HG03558 (cell line): Measurements from ENCODE around the gene SYT3.
"Not testable (repeated sequence)": the region's sequence is repeated elsewhere in the genome, so short reads cannot be mapped to it uniquely, and the experiment has no call there.

ENCODE experiments used
- ATAC-seq: cut with Tn5 transposase; IDR thresholded peaks from one replicate; pipeline ENCODE4 v1.9.1; 2021; ENCODE audit warnings: moderate number of reproducible peaks; ENCODE audit not compliant: unreplicated experiment; ENCODE audit errors: extremely low read depth

The SYT3 gene

DNA sequence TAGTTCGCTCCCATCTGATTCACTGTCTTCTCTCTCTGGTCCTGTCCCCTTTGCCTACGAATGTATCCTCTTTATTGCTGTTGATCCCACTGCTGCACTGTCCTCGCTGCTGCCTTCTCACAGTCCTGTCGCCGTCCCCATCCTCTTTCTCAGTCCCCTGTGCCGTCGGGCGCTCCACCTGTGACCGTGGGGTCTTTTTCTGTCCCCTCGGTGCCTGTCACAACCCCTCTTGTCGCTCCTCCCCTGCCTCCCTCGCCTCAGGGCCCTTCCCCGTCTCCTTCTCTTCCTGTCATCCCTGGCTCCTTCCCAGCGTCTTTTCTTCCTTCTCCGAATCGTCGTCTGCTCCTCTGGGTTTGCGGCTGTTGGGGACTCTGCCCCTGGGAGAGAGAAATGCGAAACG, 32.3 kb downstream of the SYT3 start:
- ATAC-seq, result no peak

DNA sequence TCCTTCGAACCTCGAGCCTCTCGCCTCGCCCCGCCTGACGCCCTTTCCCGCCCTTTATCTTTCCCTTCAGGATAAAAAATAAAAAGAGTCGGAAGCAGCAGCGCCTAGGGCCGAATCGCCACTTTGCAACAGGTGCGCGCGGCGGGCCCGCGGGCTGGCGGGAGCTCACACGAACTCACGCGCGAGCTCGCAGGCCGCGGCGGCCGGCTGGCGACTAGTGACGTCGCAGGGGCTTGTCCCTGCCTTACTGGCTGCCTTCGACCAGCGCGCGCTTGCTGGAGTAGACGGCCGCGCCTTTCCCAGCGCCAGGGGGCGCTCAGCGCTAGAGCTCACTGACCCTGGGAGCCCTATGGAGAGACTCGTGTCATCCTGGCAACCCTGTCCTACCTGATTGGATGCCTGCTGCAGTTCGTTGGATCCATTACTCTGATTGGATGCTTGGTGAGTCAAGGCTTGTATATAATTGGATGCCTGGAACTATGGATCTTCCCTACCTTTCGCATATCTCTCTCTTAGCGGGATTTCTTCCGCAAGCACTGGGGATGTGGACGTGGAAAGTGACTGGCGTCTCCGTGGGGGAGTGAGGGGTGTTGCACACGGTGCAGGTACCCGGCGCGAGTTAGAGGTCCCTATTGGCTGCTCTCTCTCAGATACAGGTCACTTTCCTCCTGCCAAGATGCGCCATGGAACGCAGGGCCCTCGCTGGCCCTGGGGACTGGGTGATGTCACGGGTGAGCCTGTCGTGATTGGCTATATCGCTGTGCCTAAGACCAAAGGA, 33.4 kb downstream of the SYT3 start:
- ATAC-seq, result not testable (repeated sequence)

DNA sequence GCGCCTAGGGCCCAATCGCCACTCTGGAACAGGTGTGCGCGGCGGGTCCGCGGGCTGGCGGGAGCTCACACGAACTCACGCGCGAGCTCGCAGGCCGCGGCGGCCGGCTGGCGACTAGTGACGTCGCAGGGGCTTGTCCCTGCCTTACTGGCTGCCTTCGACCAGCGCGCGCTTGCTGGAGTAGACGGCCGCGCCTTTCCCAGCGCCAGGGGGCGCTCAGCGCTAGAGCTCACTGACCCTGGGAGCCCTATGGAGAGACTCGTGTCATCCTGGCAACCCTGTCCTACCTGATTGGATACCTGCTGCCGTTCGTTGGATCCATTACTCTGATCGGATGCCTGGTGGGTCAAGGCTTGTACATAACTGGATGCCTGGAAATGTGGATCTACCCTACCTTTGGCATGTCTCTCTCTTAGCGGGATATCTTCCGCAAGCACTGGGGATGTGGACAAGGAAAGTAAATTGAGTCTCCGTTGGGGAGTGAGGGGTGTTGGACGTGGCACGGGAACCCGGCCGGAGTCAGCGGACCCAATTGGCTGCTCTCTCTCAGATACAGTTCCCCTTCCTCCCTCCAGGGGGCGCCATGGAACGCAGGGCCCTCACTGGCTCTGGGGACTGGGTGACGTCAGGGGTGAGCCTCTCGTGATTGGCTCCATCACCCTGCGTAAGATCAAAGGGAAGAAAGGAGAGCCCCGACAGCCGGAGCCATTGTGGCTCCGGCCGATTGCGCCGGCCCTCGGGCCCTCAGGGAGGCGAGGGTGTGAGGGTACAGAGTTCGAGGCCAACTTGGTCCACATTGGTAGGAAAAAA, 35.2 kb downstream of the SYT3 start:
- ATAC-seq, result not testable (repeated sequence)

DNA sequence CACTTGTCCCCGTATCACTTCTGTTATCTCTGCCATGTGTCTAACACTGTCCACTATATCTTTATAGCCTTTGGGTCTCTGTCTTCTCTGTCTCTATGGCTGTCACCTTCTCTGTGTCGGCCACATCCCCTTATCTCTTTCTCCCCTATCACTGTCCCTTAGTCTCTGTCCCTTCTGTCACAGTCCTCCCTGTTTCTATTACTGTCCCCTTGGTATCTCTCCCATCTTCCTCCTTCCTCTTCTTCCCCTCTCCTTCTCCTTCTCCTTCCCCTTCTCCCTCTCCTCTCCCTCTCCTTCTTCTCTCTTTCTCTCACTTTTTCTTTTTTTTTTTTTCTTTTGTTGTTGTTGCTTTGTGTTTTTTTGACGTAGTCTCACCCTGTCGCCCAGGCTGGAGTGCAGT, 36.7 kb downstream of the SYT3 start:
- ATAC-seq, result no peak

DNA sequence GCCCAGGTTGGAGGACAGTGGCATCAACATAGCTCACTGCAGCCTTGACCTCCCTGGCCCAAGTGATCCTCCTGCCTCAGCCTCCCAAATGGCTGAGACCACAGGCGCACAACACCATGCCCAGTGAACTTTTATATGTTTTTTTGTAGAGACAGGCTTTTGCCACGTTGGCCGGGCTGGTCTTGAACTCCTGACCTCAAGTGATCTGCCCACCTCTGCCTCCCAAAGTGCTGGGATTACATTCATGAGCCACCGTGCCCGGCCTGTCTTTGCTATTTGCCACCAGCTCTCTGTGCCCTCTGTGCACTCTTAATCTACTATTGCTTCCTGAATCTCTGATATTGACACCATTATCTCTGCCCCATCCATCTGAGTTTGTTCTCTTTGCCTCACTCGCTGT, 37.2 kb downstream of the SYT3 start:
- no peak for ATAC-seq

DNA sequence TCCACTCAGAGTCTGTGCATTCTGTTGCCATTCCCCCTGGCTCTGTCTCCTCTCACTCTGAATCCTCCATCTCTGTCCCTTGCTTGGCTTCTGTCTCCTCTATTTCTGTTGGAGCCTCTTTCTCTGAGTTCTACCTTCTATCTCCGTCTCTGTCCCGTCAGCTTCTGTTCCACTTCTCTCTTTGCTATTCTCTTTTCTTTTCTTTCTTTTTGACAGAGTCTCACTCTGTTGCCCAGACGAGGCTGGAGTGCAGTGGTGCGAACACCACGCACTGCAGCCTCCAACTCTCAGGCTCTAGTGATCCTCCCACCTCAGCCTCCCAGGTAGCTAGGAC, 37.6 kb downstream of the SYT3 start:
- no peak for ATAC-seq

DNA sequence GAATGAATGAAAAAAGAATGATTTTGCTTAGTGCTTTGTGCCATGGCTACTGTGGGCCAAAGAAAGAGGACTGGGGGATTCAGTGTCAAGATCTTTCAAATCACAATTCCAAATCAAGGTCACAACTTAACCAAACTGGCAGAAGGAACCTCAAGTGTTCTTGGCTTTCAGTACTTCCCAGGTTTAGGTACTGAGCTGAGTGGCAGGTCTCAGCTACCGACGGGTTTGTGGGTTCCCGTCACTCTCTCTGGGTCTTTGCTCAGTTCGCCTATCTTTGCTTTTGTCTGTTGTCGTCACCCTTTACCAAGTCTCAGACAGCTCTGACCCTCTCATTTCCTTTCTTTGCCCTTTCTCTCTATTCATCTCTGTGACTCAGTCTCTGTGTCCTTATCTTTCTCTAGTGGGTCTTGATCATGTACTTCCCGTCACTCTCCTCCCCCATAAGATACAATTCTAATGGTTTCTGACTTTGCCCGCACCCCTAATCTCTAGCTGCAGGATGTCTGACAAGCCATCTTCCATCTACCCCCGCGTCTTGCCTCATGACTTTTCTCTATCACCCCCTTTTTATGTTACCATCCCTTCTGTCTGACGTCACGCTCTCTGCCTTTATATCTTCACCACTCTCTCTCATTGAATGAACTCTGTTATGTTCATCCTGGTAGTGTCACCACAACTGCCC, 38.1 kb downstream of the SYT3 start:
- ATAC-seq, result no peak

DNA sequence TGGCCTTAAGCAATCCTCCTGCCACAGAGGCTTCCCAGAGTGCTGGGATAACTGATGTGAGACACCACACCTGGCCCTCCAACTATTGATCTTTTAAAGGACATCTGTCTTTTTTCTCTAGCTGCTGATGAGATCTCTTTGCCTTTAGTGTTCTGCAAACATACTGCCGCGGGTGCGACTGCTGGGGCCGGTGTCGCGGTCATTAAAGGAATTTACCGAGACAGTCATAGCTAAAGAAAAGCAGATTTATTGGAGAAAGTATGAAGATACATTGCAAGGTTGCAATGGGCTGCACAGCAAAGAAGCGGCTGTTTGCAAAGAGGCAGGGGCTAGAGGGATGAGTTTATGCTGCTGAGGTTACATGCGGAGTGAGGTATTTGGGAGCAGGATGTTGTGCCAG, 40.3 kb downstream of the SYT3 start:
- ATAC-seq, result no peak

DNA sequence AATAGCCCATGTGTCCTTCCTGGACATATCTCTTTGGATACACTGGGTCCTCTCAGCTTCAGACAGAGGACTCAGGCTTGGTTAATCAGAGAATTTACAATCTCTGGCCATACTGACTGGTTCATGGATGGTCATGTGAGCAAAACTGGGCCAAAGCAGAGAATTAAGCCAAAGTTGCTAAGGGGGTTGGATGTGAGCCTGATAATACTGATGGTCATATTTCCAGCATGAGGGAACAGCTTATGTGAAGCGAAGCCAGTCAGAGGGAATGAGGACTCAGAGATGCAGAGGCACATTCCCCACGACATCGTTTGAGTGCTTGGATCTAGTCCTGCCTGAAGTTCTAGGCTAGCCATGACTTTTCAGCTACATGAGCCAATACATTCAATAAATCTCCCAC, 49.5 kb downstream of the SYT3 start:
- ATAC-seq, result no peak

DNA sequence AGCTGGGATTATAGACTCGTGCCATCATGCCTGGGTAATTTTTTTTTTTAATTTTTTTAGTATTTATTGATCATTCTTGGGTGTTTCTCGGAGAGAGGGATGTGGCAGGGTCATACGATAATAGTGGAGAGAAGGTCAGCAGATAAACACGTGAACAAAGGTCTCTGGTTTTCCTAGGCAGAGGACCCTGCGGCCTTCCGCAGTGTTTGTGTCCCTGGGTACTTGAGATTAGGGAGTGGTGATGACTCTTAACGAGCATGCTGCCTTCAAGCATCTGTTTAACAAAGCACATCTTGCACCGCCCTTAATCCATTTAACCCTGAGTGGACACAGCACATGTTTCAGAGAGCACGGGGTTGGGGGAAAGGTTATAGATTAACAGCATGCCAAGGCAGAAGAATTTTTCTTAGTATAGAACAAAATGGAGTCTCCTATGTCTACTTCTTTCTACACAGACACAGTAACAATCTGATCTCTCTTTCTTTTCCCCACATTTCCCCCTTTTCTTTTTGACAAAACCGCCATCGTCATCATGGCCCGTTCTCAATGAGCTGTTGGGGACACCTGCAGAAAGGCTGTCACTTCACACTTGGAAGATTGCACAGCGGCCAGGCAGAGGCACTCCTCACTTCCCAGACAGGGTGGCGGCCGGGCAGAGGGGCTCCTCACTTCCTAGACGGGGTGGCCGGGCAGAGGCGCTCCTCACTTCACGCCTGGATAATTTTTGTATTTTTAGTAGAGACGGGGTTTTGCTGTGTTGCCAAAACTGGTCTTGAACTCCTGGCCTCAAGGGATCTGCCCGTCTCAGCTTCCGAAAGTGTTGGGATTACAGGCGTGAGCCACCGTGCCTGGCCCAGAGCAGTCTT, 57.7 kb downstream of the SYT3 start:
- ATAC-seq, result not testable (repeated sequence)

DNA sequence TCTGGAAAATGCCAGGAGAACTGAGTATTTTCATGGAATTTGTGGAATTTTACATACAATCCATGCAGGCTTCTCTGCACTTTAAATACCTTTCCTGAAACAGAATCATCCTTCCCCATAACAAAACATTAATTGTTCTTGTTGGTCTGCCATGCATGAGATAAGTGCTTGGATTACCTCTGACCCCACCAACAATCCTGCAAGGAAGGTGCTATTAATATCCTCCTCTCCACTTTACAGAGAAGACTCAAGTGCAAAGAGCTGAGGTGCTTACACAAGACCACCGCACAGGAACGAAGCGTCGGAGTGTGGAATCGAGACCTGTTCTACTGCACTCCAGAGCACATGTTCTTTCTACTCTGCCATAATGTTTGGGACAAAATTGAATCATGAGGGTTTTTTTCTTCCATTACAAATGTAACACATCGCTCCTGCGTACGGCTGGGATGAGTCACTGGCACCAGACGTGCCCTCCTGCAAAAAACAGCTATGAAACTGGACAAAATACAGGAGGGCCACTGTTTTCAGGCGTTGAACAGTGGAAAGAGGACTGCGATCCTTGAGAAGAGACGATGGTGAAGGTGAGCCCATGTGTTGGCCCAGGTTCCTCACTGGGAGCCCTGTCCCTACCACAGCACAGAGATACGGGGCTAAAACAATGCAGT, 58.6 kb downstream of the SYT3 start:
- ATAC-seq, result no peak

DNA sequence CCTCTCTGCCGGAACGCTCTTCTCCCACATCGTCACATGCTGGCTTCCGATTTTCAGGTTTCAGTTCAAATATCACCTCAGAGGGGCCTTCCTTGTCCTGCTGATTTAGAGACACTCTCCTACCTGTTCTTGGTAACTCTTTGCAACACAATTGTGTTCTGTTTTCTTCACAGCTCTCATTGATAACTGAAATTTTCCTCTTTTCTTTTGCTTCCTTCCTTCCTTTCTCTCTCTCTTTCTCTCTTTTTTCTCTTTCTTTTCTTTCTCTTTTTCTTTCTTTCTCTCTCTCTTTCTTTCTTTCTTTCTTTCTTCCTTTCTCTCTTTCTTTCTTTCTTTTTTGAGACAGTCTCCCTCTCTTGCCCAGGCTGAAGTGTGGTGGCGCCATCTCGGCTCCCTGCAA, 59.4 kb downstream of the SYT3 start:
- ATAC-seq, result no peak

DNA sequence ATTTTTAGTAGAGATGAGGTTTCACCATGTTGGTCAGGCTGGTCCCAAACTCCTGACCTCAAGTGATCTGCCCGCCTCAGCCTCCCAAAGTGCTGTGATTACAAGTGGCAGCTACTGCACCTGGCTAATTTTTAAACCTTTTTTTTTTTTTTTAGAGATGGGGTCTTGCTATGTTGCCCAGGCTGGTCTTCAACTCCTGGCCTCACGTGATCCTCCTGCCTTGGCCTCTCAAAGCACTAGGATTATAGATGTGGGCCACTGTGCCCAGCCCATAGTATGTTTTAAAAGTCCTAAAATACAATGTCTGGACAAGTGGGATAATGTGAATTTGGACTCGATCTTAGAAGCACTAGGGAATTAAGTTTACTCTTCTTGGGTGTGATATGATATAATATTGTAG, 62.9 kb downstream of the SYT3 start:
- not testable (repeated sequence) for ATAC-seq

DNA sequence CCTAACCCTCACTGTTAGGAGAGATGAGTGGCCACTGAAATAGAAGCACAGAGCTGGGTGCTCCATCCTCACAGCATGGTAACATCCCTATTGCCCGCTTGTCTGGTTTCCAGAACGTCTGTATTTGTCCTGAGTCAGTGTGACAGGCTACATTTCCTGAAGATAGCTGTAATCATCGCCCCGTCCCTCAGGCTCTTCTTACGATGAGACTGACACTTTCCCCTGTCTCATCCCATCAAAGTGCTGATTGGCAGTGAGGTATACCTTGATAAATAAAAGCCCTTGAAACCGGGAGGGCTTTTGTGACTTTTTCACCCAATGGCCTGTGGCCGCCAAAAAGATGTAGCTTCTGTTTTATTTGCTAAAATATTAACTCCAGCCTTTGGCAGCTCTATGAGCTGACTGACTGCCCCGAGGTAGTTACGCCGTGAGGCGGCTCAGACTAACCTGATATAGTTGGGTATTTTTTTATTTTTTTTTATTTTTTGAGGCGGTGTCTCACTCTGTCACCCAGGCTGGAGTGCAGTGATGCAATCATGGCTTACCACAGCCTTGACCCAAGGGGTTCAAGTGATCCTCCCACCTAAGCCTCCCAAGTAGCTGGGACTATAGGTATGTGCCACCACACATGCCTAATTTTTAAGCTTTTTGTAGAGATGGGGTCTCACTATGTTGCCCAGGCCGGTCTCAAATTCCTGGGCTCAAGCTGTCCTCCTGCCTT, 65.8 kb downstream of the SYT3 start:
- ATAC-seq, result no peak
